ENCODE results near the gene KDM7A. TPM values are rescaled to one million over a fixed set of nuclear protein-coding genes. Genes with fewer than 3 reads are reported as not detected.

The KDM7A gene
- polyA plus RNA-seq, 1 donor from 2014 or later, result 8.2 TPM

DNA sequence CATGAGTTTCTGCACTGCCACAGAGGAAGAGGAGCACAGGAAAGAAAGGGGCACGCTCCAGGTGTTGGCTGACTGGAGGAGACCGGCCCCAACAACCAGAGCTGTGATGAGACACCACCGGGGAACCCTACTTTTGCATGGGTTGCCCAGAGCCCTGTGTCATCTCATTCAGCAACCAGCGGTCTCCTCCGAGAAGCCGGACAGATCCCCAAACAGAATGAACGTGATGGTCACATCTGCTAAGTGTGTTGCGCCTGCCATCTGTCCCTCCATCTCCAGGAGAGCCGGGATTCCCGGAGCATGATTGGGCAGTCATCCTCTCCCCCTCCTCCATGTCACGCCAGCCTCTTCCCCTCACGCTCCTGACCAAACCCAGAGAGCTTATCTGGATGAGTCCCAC is 136.9 kb downstream of the KDM7A start:
- H3F3A ChIP-seq (ENCODE audit: insufficient read depth, low read length, poor library complexity, severe bottlenecking), result no peaks in the 10 kb centered on the region
- peaks cover 3% of the 10 kb centered on the region for H3K9me3 ChIP-seq (ENCODE audit: low read length)
- H2AFZ ChIP-seq (ENCODE audit: low read depth, low read length), result no peak overlapping the region
- H3K27me3 ChIP-seq (ENCODE audit: insufficient read depth, low read depth, low read length), result peaks cover 6% of the 10 kb centered on the region
- TF ChIP-seq POLR2AphosphoS5 (IDR thresholded peaks at IDR 0.05), result no peak
- TF ChIP-seq TAF1 (IDR thresholded peaks at IDR 0.05; ENCODE audit: low read depth), result no peak
- TF ChIP-seq SMC3 (conservative IDR thresholded peaks at IDR 0.05; ENCODE audit: poor library complexity), result no peak
- TF ChIP-seq MXI1 (conservative IDR thresholded peaks at IDR 0.05; ENCODE audit: poor library complexity, severe bottlenecking), result no peak
- TF ChIP-seq, protein P1, sequence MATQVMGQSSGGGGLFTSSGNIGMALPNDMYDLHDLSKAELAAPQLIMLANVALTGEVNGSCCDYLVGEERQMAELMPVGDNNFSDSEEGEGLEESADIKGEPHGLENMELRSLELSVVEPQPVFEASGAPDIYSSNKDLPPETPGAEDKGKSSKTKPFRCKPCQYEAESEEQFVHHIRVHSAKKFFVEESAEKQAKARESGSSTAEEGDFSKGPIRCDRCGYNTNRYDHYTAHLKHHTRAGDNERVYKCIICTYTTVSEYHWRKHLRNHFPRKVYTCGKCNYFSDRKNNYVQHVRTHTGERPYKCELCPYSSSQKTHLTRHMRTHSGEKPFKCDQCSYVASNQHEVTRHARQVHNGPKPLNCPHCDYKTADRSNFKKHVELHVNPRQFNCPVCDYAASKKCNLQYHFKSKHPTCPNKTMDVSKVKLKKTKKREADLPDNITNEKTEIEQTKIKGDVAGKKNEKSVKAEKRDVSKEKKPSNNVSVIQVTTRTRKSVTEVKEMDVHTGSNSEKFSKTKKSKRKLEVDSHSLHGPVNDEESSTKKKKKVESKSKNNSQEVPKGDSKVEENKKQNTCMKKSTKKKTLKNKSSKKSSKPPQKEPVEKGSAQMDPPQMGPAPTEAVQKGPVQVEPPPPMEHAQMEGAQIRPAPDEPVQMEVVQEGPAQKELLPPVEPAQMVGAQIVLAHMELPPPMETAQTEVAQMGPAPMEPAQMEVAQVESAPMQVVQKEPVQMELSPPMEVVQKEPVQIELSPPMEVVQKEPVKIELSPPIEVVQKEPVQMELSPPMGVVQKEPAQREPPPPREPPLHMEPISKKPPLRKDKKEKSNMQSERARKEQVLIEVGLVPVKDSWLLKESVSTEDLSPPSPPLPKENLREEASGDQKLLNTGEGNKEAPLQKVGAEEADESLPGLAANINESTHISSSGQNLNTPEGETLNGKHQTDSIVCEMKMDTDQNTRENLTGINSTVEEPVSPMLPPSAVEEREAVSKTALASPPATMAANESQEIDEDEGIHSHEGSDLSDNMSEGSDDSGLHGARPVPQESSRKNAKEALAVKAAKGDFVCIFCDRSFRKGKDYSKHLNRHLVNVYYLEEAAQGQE (IDR thresholded peaks at IDR 0.05; ENCODE audit: borderline replicate concordance), result no peak
- no peak for TF ChIP-seq EP300 (conservative IDR thresholded peaks at IDR 0.05; ENCODE audit: poor library complexity, severe bottlenecking)
- no peak for TF ChIP-seq RAD21 (conservative IDR thresholded peaks at IDR 0.05)
- TF ChIP-seq EZH2 (IDR thresholded peaks at IDR 0.05; ENCODE audit: borderline replicate concordance, insufficient read depth, low read length, poor library complexity, severe bottlenecking), result no peak
- TF ChIP-seq, protein P2, sequence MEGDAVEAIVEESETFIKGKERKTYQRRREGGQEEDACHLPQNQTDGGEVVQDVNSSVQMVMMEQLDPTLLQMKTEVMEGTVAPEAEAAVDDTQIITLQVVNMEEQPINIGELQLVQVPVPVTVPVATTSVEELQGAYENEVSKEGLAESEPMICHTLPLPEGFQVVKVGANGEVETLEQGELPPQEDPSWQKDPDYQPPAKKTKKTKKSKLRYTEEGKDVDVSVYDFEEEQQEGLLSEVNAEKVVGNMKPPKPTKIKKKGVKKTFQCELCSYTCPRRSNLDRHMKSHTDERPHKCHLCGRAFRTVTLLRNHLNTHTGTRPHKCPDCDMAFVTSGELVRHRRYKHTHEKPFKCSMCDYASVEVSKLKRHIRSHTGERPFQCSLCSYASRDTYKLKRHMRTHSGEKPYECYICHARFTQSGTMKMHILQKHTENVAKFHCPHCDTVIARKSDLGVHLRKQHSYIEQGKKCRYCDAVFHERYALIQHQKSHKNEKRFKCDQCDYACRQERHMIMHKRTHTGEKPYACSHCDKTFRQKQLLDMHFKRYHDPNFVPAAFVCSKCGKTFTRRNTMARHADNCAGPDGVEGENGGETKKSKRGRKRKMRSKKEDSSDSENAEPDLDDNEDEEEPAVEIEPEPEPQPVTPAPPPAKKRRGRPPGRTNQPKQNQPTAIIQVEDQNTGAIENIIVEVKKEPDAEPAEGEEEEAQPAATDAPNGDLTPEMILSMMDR (IDR thresholded peaks at IDR 0.05; ENCODE audit: poor library complexity, severe bottlenecking), result no peak
- H3K27ac ChIP-seq (ENCODE audit: low read length), result no peak overlapping the region
- H4K20me1 ChIP-seq (ENCODE audit: insufficient read depth), result no peaks in the 10 kb centered on the region
- H3K4me2 ChIP-seq (ENCODE audit: low read length), result no peak overlapping the region
- no peaks in the 10 kb centered on the region for H3K36me3 ChIP-seq (ENCODE audit: insufficient read depth, low read length)
- no peaks in the 10 kb centered on the region for H3K9me2 ChIP-seq (ENCODE audit: insufficient read depth, low read length)
- no peaks in the 10 kb centered on the region for H3K79me2 ChIP-seq (replicated peaks; ENCODE audit: insufficient read depth, low read length)
- no peak overlapping the region for H3K9ac ChIP-seq (ENCODE audit: low read length)
- no peak overlapping the region for H3K4me3 ChIP-seq (ENCODE audit: low read length)

DNA sequence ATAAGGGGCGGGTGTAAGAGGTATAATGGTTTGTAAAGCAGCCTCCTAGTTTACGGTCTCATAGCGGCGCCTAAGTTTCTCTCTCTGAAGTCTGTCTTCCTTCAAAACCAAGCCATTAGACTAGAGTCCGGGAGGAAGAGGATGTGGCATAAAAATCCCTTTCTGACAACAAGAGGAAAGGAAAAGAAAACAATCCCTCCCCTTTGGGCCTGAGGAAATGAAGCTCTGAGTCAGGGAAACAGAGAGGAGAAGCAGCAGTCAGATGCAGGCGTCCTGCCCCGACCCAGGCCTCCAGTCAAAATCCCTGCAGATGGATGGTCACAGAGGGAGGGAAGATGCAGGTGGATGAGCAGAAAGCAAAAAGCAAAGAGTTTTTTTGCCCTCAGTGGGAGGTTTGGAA is 137.7 kb downstream of the KDM7A start:
- TF ChIP-seq POLR2AphosphoS5 (IDR thresholded peaks at IDR 0.05) (no peak), EZH2 (IDR thresholded peaks at IDR 0.05; ENCODE audit: borderline replicate concordance, insufficient read depth, low read length, poor library complexity, severe bottlenecking) (no peak), SMC3 (conservative IDR thresholded peaks at IDR 0.05; ENCODE audit: poor library complexity) (no peak), EP300 (conservative IDR thresholded peaks at IDR 0.05; ENCODE audit: poor library complexity, severe bottlenecking) (no peak), RAD21 (conservative IDR thresholded peaks at IDR 0.05) (no peak), MXI1 (conservative IDR thresholded peaks at IDR 0.05; ENCODE audit: poor library complexity, severe bottlenecking) (no peak), TAF1 (IDR thresholded peaks at IDR 0.05; ENCODE audit: low read depth) (no peak)
- TF ChIP-seq, protein P2 (IDR thresholded peaks at IDR 0.05; ENCODE audit: poor library complexity, severe bottlenecking), result no peak
- TF ChIP-seq, protein P1 (IDR thresholded peaks at IDR 0.05; ENCODE audit: borderline replicate concordance), result no peak
- Histone ChIP-seq H4K20me1 (ENCODE audit: insufficient read depth) (no peaks in the 10 kb centered on the region), H3K9ac (ENCODE audit: low read length) (no peak overlapping the region), H3K36me3 (ENCODE audit: insufficient read depth, low read length) (no peaks in the 10 kb centered on the region), H3K27me3 (ENCODE audit: insufficient read depth, low read depth, low read length) (peaks cover 6% of the 10 kb centered on the region), H3K27ac (ENCODE audit: low read length) (no peak overlapping the region), H3K4me2 (ENCODE audit: low read length) (no peak overlapping the region), H3K9me3 (ENCODE audit: low read length) (no peaks in the 10 kb centered on the region), H2AFZ (ENCODE audit: low read depth, low read length) (no peak overlapping the region), H3K9me2 (ENCODE audit: insufficient read depth, low read length) (no peaks in the 10 kb centered on the region), H3K79me2 (replicated peaks; ENCODE audit: insufficient read depth, low read length) (no peaks in the 10 kb centered on the region), H3F3A (ENCODE audit: insufficient read depth, low read length, poor library complexity, severe bottlenecking) (no peaks in the 10 kb centered on the region), H3K4me3 (ENCODE audit: low read length) (no peak overlapping the region)

Measured in neural cell (in vitro differentiated cells).